Spleen (tissue), 11 donors: Measurements from ENCODE around the gene ZMIZ2. TPM values are rescaled to one million over a fixed set of nuclear protein-coding genes. Genes with fewer than 3 reads are reported as not detected.

ENCODE experiments used
- DNase-seq: peaks from one replicate; pipeline ENCODE4 v3.0.0-alpha.2; 2020
- H3K27ac ChIP-seq, 8 donors: fragments of 200-600 bp; sonication (generic) in 7 of 8; 1 replicate in 4 of 8; 2 replicates in 4 of 8; pipeline versions ENCODE4 v1.5.0 to v1.8.0; 2016 to 2021; ENCODE audit warnings: inconsistent platforms in 4 of 8, mild to moderate bottlenecking in 4 of 8, moderate library complexity in 1 of 8
- H3K27me3 ChIP-seq, 7 donors: fragments of 200-600 bp; sonication (generic) in 6 of 7; replicated peaks in 1 of 7; 1 replicate in 4 of 7; 2 replicates in 3 of 7; pipeline versions ENCODE4 v1.5.0 to v1.8.0; 2016 to 2021; ENCODE audit warnings: inconsistent platforms in 3 of 7, mild to moderate bottlenecking in 1 of 7
- H3K36me3 ChIP-seq, 6 donors: fragments of 200-600 bp; sonication (generic) in 5 of 6; 1 replicate in 4 of 6; 2 replicates in 2 of 6; pipeline versions ENCODE4 v1.5.0 to v1.8.0; 2016 to 2021; ENCODE audit warnings: inconsistent platforms in 2 of 6
- H3K4me1 ChIP-seq, 6 donors: fragments of 200-600 bp; sonication (generic) in 5 of 6; 1 replicate in 3 of 6; 2 replicates in 3 of 6; pipeline versions ENCODE4 v1.5.0 to v1.8.0; 2016 to 2021; ENCODE audit warnings: inconsistent platforms in 3 of 6
- H3K4me3 ChIP-seq, 8 donors: fragments of 200-600 bp; sonication (generic) in 7 of 8; 1 replicate in 4 of 8; 2 replicates in 4 of 8; pipeline versions ENCODE4 v1.5.0 to v1.8.0; 2016 to 2021; ENCODE audit warnings: inconsistent platforms in 4 of 8, mild to moderate bottlenecking in 4 of 8, moderate library complexity in 2 of 8
- H3K9me3 ChIP-seq, 8 donors: fragments of 200-600 bp; sonication (generic) in 7 of 8; 1 replicate in 4 of 8; 2 replicates in 4 of 8; pipeline versions ENCODE4 v1.5.0 to v1.8.0; 2016 to 2021; ENCODE audit warnings: inconsistent platforms in 4 of 8
- POLR2A ChIP-seq, 3 donors: fragments of 450-650 bp; IDR thresholded peaks; one replicate each; pipeline ENCODE4 v1.5.1; 2017; ENCODE audit warnings: antibody characterized with exemption in 3 of 3, mild to moderate bottlenecking in 1 of 3
- POLR2AphosphoS5 ChIP-seq, 3 donors: sonication (generic); formaldehyde crosslinking; IDR thresholded peaks; one replicate each; pipeline ENCODE4 v1.5.1; 2017; ENCODE audit warnings: antibody characterized with exemption in 3 of 3
- WGBS, 5 donors: extraction: QIAGEN DNeasy Blood & Tissue Kit in 3 of 5; methylation state at CpG; one replicate each; pipeline versions ENCODE4 v1.1.5 to v1.1.7; 2013 to 2018; 5-methylcytosine and 5-hydroxymethylcytosine counted together
- intact Hi-C: fragments of 100-400 bp; cut with DNase I; formaldehyde crosslinking; loops from one replicate; pipeline ENCODE4 v1.15.0; 2023; ENCODE audit warnings: low total_unique reads
- polyA plus RNA-seq, 3 donors: library from polyadenylated mRNA; stranded (reverse); fragments of 200-250 nt; gene quantifications; one replicate each; pipeline ENCODE4 v1.2.1, GENCODE V29; 2013
- total RNA-seq, 7 donors: library from RNA; depleted of rRNA in 3 of 7; stranded (reverse); fragments of >200 nt in 3 of 7; fragmentation: NEBNext Ultra II Directional in 4 of 7; extraction: Animal tissue kit (Norgen Biotek cat#: 25700) in 4 of 7; gene quantifications; one replicate each; pipeline versions ENCODE4 v1.1.0 to v1.2.1, GENCODE V29; 2016 to 2021
- TF ChIP-seq, protein P1 (sequence below), 11 experiments: fragments of 200-600 bp in 7 of 11; fragments of 450-650 bp in 4 of 11; sonication (generic) in 4 of 11; IDR thresholded peaks in 8 of 11; conservative IDR thresholded peaks in 3 of 11; 1 replicate in 7 of 11; 2 replicates in 4 of 11; pipeline versions ENCODE4 v1.4.0 to v1.8.0; 2016 to 2021; ENCODE audit warnings: antibody characterized with exemption in 11 of 11, inconsistent platforms in 4 of 11, mild to moderate bottlenecking in 1 of 11
- donor health status: healthy with polysubstance abuse.
- donor health status: DM: no; HTN: no; CAD: no; lungs with moderate emphysema.
- donor health status: DM: no; HTN: no; CAD: no.
- donor health status: Bipolar disorder and iron deficiency.
- donor health status: healthy.
- donor health status: DM: no; HTN: no; CAD: no.
- donor health status: DM: yes; HTN: yes; CAD: no.

The ZMIZ2 gene
- total and polyA plus RNA-seq, 10 donors = 27.7 to 160 (median 84.1) TPM

DNA sequence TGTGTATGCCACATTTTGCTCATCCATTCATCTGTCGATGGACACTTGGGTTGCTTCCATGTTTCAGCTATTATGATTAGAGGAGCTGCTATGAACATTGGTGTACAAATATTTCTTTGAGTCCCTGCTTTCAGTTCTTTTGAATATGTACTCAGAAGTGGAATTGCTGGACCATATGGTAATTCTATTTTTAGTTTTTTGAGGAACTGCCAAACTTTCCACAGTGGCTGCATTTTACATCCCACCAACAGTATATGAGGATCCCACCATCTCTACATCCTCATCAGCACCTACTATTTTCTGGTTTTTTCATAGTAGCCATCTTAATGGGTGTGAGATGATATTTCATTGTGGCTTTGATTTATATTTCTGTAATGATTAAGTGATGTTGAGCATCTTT is 44.7 kb upstream of the ZMIZ2 start:
- WGBS, 5 donors = 88 to 100% (median 96%) methylated on average over 1 of the region's 1 CpG
- H3K4me1 ChIP-seq = no peaks in the 10 kb centered on the region
- no peak for DNase-seq
- no peaks in the 10 kb centered on the region for H3K27me3 ChIP-seq
- peaks cover 0 to 4% (median 0%) of the 10 kb centered on the region in 8 donors for H3K9me3 ChIP-seq
- intact Hi-C loops = no loop called here
- H3K36me3 ChIP-seq = peaks cover 0 to 98% (median 84%) of the 10 kb centered on the region in 6 donors
- no peak overlapping the region for H3K4me3 ChIP-seq
- H3K27ac ChIP-seq = no peak overlapping the region
- TF ChIP-seq POLR2AphosphoS5 (IDR thresholded peaks at IDR 0.05) = no peak
- TF ChIP-seq POLR2A (IDR thresholded peaks at IDR 0.05) = no peak
- TF ChIP-seq, protein P1, sequence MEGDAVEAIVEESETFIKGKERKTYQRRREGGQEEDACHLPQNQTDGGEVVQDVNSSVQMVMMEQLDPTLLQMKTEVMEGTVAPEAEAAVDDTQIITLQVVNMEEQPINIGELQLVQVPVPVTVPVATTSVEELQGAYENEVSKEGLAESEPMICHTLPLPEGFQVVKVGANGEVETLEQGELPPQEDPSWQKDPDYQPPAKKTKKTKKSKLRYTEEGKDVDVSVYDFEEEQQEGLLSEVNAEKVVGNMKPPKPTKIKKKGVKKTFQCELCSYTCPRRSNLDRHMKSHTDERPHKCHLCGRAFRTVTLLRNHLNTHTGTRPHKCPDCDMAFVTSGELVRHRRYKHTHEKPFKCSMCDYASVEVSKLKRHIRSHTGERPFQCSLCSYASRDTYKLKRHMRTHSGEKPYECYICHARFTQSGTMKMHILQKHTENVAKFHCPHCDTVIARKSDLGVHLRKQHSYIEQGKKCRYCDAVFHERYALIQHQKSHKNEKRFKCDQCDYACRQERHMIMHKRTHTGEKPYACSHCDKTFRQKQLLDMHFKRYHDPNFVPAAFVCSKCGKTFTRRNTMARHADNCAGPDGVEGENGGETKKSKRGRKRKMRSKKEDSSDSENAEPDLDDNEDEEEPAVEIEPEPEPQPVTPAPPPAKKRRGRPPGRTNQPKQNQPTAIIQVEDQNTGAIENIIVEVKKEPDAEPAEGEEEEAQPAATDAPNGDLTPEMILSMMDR (IDR thresholded peaks at IDR 0.05 in 8 of 11, conservative IDR thresholded peaks at IDR 0.05 in 3 of 11) = no peak

DNA sequence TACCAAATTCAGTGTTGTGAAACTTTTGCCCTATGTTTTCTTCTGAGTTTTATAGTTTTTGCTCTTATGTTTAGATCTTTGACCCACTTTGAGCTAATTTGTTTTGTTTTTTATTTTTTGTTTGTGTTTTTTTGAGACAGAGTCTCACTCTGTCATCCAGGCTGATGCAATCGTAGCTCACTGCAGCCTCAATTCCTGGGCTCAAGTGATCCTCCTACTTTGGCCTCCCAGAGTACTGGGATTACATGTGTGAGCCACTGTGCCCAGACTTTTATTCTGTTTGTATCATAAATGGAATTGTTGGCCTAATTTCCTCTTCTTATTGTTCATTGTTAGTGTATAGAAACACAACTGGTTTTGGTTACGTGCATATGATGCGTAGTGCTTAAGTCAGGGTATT is 43.2 kb upstream of the ZMIZ2 start:
- H3K27ac ChIP-seq = no peak overlapping the region
- H3K9me3 ChIP-seq = no peaks in the 10 kb centered on the region
- intact Hi-C loops = no loop called here
- 89 to 99% (median 97%) methylated on average over 3 of the region's 3 CpGs for WGBS, 5 donors
- no peaks in the 10 kb centered on the region for H3K27me3 ChIP-seq
- DNase-seq = peak; percentile 11
- TF ChIP-seq POLR2AphosphoS5 (IDR thresholded peaks at IDR 0.05) (no peak), POLR2A (IDR thresholded peaks at IDR 0.05) (no peak)
- TF ChIP-seq, protein P1 (IDR thresholded peaks at IDR 0.05 in 8 of 11, conservative IDR thresholded peaks at IDR 0.05 in 3 of 11) = no peak
- H3K4me3 ChIP-seq = no peak overlapping the region
- peaks cover 0 to 98% (median 81%) of the 10 kb centered on the region in 6 donors for H3K36me3 ChIP-seq
- no peaks in the 10 kb centered on the region for H3K4me1 ChIP-seq

DNA sequence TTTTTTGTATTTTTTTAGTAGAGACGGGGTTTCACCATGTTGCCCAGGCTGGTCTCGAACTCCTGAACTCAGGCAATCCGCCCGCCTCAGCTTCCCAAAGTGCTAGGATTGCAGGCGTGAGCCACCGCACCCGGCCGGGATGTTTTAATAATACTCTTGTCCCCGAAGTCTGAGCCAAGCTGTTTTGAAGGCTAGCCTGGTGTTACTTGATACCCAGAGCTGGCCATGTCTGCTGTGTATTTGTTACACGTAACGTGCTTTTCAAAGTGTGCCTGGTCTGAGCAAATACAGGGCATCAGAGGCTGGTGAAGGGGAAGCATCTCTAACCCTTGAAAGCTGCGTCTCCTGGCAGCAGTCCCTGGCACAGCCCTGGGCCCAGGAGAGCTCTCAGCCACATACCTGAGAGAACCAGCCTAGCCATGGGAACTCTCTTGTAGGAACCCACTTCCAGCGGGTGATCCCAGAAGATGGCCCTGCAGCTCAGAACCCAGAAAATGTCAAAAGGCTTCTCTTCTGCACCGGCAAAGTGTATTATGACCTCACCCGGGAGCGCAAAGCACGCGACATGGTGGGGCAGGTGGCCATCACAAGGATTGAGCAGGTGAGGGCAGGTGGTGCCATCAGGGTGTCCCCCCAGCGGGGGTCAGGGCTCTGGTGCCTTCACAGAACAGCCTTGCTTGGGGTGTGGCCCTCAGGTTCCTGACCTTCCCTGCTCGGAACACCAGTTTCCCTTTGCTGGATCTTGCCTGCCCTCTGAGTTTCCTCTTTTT is 41.7 kb upstream of the ZMIZ2 start:
- H3K27ac ChIP-seq = no peak overlapping the region
- intact Hi-C loops = no loop called here
- H3K4me1 ChIP-seq = no peaks in the 10 kb centered on the region
- H3K27me3 ChIP-seq = no peaks in the 10 kb centered on the region
- TF ChIP-seq POLR2AphosphoS5 (IDR thresholded peaks at IDR 0.05) (no peak), POLR2A (IDR thresholded peaks at IDR 0.05) (no peak)
- TF ChIP-seq, protein P1 (IDR thresholded peaks at IDR 0.05 in 8 of 11, conservative IDR thresholded peaks at IDR 0.05 in 3 of 11) = no peak
- peaks cover 0 to 87% (median 66%) of the 10 kb centered on the region in 6 donors for H3K36me3 ChIP-seq
- no peak overlapping the region for H3K4me3 ChIP-seq
- 93 to 97% (median 94%) methylated on average over 20 of the region's 20 CpGs for WGBS, 5 donors
- H3K9me3 ChIP-seq = no peaks in the 10 kb centered on the region
- peak; percentile 52 for DNase-seq

DNA sequence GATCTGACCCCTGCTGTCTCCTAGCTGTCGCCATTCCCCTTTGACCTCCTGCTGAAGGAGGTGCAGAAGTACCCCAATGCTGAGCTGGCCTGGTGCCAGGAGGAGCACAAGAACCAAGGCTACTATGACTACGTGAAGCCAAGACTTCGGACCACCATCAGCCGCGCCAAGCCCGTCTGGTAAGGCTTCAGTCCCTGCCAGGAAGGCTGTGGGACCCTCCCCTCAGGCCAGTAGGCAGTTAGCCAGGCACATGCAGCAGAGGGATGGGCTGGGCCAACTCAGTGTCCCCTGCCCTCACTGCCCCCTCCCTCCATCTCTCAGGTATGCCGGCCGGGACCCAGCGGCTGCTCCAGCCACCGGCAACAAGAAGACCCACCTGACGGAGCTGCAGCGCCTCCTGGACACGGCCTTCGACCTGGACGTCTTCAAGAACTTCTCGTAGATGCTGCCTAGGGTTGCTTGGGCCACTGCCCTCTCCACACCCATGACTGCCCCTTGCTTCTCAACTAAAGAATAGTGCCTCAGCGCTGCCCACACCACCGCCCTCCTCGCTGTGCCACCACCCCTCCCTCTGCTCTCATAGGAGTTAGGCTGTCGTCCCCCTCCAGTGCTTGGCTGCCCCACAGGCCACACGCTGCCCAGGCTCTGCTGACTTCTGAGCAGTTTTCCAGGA is 41.0 kb upstream of the ZMIZ2 start:
- Histone ChIP-seq H3K9me3 (no peaks in the 10 kb centered on the region), H3K4me3 (no peak overlapping the region), H3K4me1 (no peaks in the 10 kb centered on the region), H3K27me3 (no peaks in the 10 kb centered on the region), H3K36me3 (peaks cover 0 to 80% (median 59%) of the 10 kb centered on the region in 6 donors), H3K27ac (no peak overlapping the region)
- TF ChIP-seq, protein P1 (IDR thresholded peaks at IDR 0.05 in 8 of 11, conservative IDR thresholded peaks at IDR 0.05 in 3 of 11) = no peak
- peak; percentile 33 to 46 (median 38) for TF ChIP-seq POLR2AphosphoS5 (IDR thresholded peaks at IDR 0.05)
- intact Hi-C loops = no loop called here
- DNase-seq = peak; percentile 67
- WGBS, 5 donors = 91 to 96% (median 95%) methylated on average over 19 to 21 of the region's 21 CpGs
